Measurements from ENCODE around the gene PNMA5. TPM values are rescaled to one million over a fixed set of nuclear protein-coding genes. Genes with fewer than 3 reads are reported as not detected.

PNMA5 gene
- total RNA-seq, 1 donor from 2014 or later, result not detected

GRCh38 chrX:152949114-152949513 is 44.8 kb downstream of the PNMA5 start:
- H3K27me3 ChIP-seq (ENCODE audit: control insufficient read depth, insufficient read depth, low read length), result no peaks in the 10 kb centered on the region
- TF ChIP-seq CTCF (IDR thresholded peaks at IDR 0.05; ENCODE audit: insufficient read depth, low read length, poor library complexity, severe bottlenecking), result no peak
- no peak overlapping the region for H3K4me3 ChIP-seq (ENCODE audit: low read depth, low read length)
- DNase-seq (ENCODE audit: low read depth), result no peak
- H3K36me3 ChIP-seq (ENCODE audit: control insufficient read depth, insufficient read depth, low read length), result no peaks in the 10 kb centered on the region

GRCh38 chrX:152946681-152947080 is 47.2 kb downstream of the PNMA5 start:
- Histone ChIP-seq H3K27me3 (ENCODE audit: control insufficient read depth, insufficient read depth, low read length) (no peaks in the 10 kb centered on the region), H3K4me3 (ENCODE audit: low read depth, low read length) (no peak overlapping the region), H3K36me3 (ENCODE audit: control insufficient read depth, insufficient read depth, low read length) (no peaks in the 10 kb centered on the region)
- no peak for TF ChIP-seq CTCF (IDR thresholded peaks at IDR 0.05; ENCODE audit: insufficient read depth, low read length, poor library complexity, severe bottlenecking)
- no peak for DNase-seq (ENCODE audit: low read depth)

- no peak for TF ChIP-seq CTCF (IDR thresholded peaks at IDR 0.05; ENCODE audit: insufficient read depth, low read length, poor library complexity, severe bottlenecking)
- no peaks in the 10 kb centered on the region for H3K27me3 ChIP-seq (ENCODE audit: control insufficient read depth, insufficient read depth, low read length)
- H3K36me3 ChIP-seq (ENCODE audit: control insufficient read depth, insufficient read depth, low read length), result no peaks in the 10 kb centered on the region
- DNase-seq (ENCODE audit: low read depth), result no peak
- no peak overlapping the region for H3K4me3 ChIP-seq (ENCODE audit: low read depth, low read length)
Measured at GRCh38 chrX:152945021-152945979, 48.6 kb downstream of the PNMA5 start.

DNA sequence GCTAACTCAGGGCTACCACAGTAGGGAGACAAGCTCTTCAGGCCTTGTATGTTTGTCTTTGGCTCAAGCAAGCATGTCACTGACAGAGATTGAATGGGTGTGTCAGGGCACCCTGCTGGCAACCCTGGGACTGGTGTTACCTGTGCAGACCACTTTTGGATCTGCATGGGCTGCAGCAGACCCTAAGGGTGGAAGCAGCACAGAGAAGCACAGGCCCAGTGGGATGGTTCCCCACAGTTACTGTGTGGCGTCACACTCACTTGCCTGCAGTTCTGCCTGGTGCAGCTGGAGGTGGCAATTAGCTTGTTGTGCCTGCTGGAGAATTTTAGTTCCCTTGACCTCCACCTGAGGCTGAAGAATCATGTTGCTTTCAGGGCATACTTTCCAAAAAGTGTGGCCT is 50.1 kb downstream of the PNMA5 start:
- Histone ChIP-seq H3K27me3 (ENCODE audit: control insufficient read depth, insufficient read depth, low read length) (no peaks in the 10 kb centered on the region), H3K36me3 (ENCODE audit: control insufficient read depth, insufficient read depth, low read length) (no peaks in the 10 kb centered on the region), H3K4me3 (ENCODE audit: low read depth, low read length) (no peak overlapping the region)
- TF ChIP-seq CTCF (IDR thresholded peaks at IDR 0.05; ENCODE audit: insufficient read depth, low read length, poor library complexity, severe bottlenecking), result no peak
- no peak for DNase-seq (ENCODE audit: low read depth)

DNA sequence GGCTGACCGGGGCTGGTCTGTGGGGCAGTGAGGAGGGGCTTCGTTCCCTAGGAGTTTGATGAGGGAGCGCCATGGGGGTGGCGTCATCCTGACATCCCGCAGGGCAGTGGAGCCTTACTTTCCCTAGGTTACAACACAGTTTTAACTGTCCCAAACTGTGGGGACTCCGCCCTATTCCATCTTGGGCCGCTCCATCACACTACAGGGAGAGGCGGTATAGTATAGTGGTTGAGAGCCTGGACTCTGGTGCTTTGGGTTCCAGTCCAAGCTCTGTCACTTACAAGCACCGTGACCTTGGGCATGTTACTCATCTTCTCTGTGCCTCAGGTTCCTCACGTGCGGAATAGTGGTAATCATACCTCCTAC is 51.9 kb downstream of the PNMA5 start:
- Histone ChIP-seq H3K36me3 (ENCODE audit: control insufficient read depth, insufficient read depth, low read length) (no peaks in the 10 kb centered on the region), H3K4me3 (ENCODE audit: low read depth, low read length) (peak overlapping the region; percentile 46), H3K27me3 (ENCODE audit: control insufficient read depth, insufficient read depth, low read length) (no peaks in the 10 kb centered on the region)
- TF ChIP-seq CTCF (IDR thresholded peaks at IDR 0.05; ENCODE audit: insufficient read depth, low read length, poor library complexity, severe bottlenecking), result no peak
- no peak for DNase-seq (ENCODE audit: low read depth)
